ENCODE results near the gene C2CD4C. TPM values are rescaled to one million over a fixed set of nuclear protein-coding genes. Genes with fewer than 3 reads are reported as not detected.

Gene C2CD4C
- polyA plus RNA-seq, 1 donor (not counting 4 experiments of a cell fraction or from before 2014, with no cell fraction given): 1.6 TPM

- Histone ChIP-seq H3K27ac (ENCODE audit: control insufficient read depth, insufficient read depth, low read length) (no peak overlapping the region), H4K20me1 (ENCODE audit: control insufficient read depth, extremely low read depth, insufficient read depth, low read length) (no peaks in the 10 kb centered on the region), H3K9ac (ENCODE audit: control insufficient read depth, extremely low read depth, insufficient read depth, low read length) (no peak overlapping the region), H2AFZ (ENCODE audit: control insufficient read depth, low read length) (no peak overlapping the region), H3K79me2 (ENCODE audit: control insufficient read depth, insufficient read depth, low read length) (no peaks in the 10 kb centered on the region), H3K9me3 (ENCODE audit: control insufficient read depth, low read depth, low read length) (no peaks in the 10 kb centered on the region), H3K4me1 (ENCODE audit: control insufficient read depth, extremely low read depth, insufficient read depth, low read length) (peaks cover 4% of the 10 kb centered on the region), H3K36me3 (ENCODE audit: control insufficient read depth in 2 of 2, extremely low read depth in 1 of 2, insufficient read depth in 2 of 2, low read length in 2 of 2) (no peaks in the 10 kb centered on the region), H3K4me2 (ENCODE audit: control insufficient read depth, extremely low read depth, insufficient read depth, low read depth, low read length) (no peak overlapping the region), H3K4me3 (ENCODE audit: control insufficient read depth in 2 of 3, extremely low read depth in 1 of 3, insufficient read depth in 2 of 3, low read depth in 1 of 3, low read length in 3 of 3) (no peak overlapping the region), H3K27me3 (ENCODE audit: control insufficient read depth, extremely low read depth, insufficient read depth, low read length) (peaks cover 30% of the 10 kb centered on the region), H3K9me1 (ENCODE audit: control insufficient read depth, extremely low read depth, insufficient read depth, low read length) (no peaks in the 10 kb centered on the region)
- TF ChIP-seq EZH2 (IDR thresholded peaks at IDR 0.05; ENCODE audit: low read length) (no peak), CTCF (optimal IDR thresholded peaks at IDR 0.05 in 1 of 3, IDR thresholded peaks at IDR 0.05 in 1 of 3, conservative IDR thresholded peaks at IDR 0.05 in 1 of 3; ENCODE audit: extremely low read depth in 1 of 3, insufficient read depth in 2 of 3, low read length in 3 of 3) (no peak)
- dilution Hi-C loops (cut with MboI; ENCODE audit: extremely low pct_ligation_motif_present, low sequenced_read_pairs): no loop called here
- FAIRE-seq (no peak), DNase-seq (ENCODE audit: low read depth, low spot score) (no peak)
Measured at GRCh38 chr19:406971-407510, 1.9 kb downstream of the C2CD4C start.

GRCh38 chr19:406135-406781 lies 2.7 kb downstream of the C2CD4C start:
- Histone ChIP-seq H2AFZ (ENCODE audit: control insufficient read depth, low read length) (no peak overlapping the region), H3K27ac (ENCODE audit: control insufficient read depth, insufficient read depth, low read length) (no peak overlapping the region), H3K4me3 (ENCODE audit: control insufficient read depth in 2 of 3, extremely low read depth in 1 of 3, insufficient read depth in 2 of 3, low read depth in 1 of 3, low read length in 3 of 3) (no peak overlapping the region), H3K4me2 (ENCODE audit: control insufficient read depth, extremely low read depth, insufficient read depth, low read depth, low read length) (no peak overlapping the region), H4K20me1 (ENCODE audit: control insufficient read depth, extremely low read depth, insufficient read depth, low read length) (no peaks in the 10 kb centered on the region), H3K36me3 (ENCODE audit: control insufficient read depth in 2 of 2, extremely low read depth in 1 of 2, insufficient read depth in 2 of 2, low read length in 2 of 2) (no peaks in the 10 kb centered on the region), H3K9me3 (ENCODE audit: control insufficient read depth, low read depth, low read length) (no peaks in the 10 kb centered on the region), H3K27me3 (ENCODE audit: control insufficient read depth, extremely low read depth, insufficient read depth, low read length) (peaks cover 23% of the 10 kb centered on the region), H3K79me2 (ENCODE audit: control insufficient read depth, insufficient read depth, low read length) (no peaks in the 10 kb centered on the region), H3K9me1 (ENCODE audit: control insufficient read depth, extremely low read depth, insufficient read depth, low read length) (no peaks in the 10 kb centered on the region), H3K4me1 (ENCODE audit: control insufficient read depth, extremely low read depth, insufficient read depth, low read length) (peaks cover 4% of the 10 kb centered on the region), H3K9ac (ENCODE audit: control insufficient read depth, extremely low read depth, insufficient read depth, low read length) (no peak overlapping the region)
- TF ChIP-seq EZH2 (IDR thresholded peaks at IDR 0.05; ENCODE audit: low read length) (no peak), CTCF (optimal IDR thresholded peaks at IDR 0.05 in 1 of 3, IDR thresholded peaks at IDR 0.05 in 1 of 3, conservative IDR thresholded peaks at IDR 0.05 in 1 of 3; ENCODE audit: extremely low read depth in 1 of 3, insufficient read depth in 2 of 3, low read length in 3 of 3) (no peak)
- dilution Hi-C loops (cut with MboI; ENCODE audit: extremely low pct_ligation_motif_present, low sequenced_read_pairs): no loop called here
- FAIRE-seq (no peak), DNase-seq (ENCODE audit: low read depth, low spot score) (no peak)

All from keratinocyte (primary cell).